ENCODE data around the gene OSBPL1A.

The OSBPL1A gene

DNA sequence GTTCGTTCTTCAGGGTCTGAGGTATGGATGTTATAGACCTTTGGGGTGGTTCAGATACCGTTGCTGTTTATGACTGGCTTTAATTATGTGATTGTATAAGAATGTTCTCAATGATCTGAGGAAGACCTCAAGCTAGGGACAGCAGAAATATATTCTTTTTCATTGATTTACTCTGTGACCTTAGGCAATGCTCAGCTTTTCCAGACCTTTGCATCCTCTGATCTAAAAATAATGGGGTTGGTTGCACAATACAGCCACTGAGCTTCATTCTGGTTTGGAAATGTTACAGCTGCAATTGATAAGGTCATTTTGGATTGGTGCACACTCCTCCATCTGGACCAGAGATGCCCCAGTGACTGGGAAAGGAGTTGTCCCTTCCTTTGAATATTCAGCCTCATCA, 276.0 kb downstream of the OSBPL1A start:
- DNase-seq (ENCODE audit: low spot score) = no peak

DNA sequence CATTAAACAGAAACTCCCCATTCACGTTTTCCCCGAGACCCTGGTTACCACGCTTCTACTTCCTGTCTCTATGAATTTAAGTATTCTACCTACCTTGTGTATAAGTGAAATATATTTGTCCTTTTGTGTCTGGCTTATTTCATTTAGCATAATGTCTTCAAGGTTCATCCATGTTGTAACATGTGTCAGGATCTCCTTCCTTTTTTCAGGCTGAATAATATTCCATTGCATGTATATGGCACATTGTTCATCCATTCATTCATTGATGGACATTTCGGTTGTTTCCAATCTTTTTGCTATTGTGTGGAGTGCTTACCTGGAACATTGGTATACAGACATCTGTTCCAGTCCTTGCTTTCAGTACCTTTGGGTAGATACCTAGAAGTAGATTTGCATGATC, 276.9 kb downstream of the OSBPL1A start:
- DNase-seq (ENCODE audit: low spot score) = no peak

- DNase-seq (ENCODE audit: low spot score) = peak; percentile 75
Observed at GRCh38 chr18:24118750-24119577, 278.7 kb downstream of the OSBPL1A start.

GRCh38 chr18:24115628-24116027, 282.0 kb downstream of the OSBPL1A start:
- no peak for DNase-seq (ENCODE audit: low spot score)

GRCh38 chr18:24114924-24115549, 282.6 kb downstream of the OSBPL1A start:
- DNase-seq (ENCODE audit: low spot score) = no peak

GRCh38 chr18:24112874-24113615, 284.6 kb downstream of the OSBPL1A start:
- DNase-seq (ENCODE audit: low spot score) = no peak

DNA sequence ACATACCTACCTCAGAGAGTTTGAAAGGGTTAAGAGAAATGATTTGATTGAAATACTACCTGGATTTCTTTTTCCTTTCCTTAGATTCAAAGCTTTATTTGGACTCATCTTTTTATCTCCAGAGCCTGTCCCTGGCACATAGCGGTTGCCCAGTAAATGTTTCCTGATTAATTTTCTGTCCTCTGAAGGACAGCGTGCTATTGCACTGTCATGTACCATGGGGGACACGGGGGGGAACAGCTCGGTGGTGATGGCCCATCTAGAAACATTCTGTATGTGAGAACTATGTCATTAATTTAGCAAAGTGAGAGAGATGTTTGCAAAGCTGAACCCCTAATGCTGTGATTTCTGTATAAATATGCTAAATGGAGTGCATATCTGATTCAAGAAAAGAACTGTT, 285.2 kb downstream of the OSBPL1A start:
- DNase-seq (ENCODE audit: low spot score) = no peak
